OCI-LY7 (cell line): ENCODE data around the gene MMAB. TPM values are rescaled to one million over a fixed set of nuclear protein-coding genes. Genes with fewer than 3 reads are reported as not detected.

ENCODE experiments used
- BruUV-seq: library from RNA; stranded (reverse); fragments of 400-500 nt; replicated peaks from 2 replicates; lab custom pipeline; 2021; lab: Mats Ljungman, UMichigan
- CTCF ChIA-PET: fragments of 300-600 bp; sonication (Branson Sonifier 250); formaldehyde crosslinking; loops from one replicate; lab custom pipeline; 2022; ENCODE audit warnings: antibody characterized with exemption; ENCODE audit not compliant: unreplicated experiment; lab: Charles Lee
- POLR2A ChIA-PET: fragments of 300-600 bp; sonication (Branson Sonifier 250); formaldehyde crosslinking; loops from one replicate; lab custom pipeline; 2022; ENCODE audit warnings: antibody characterized with exemption; lab: Charles Lee
- DNase-seq: peaks from one replicate; pipeline ENCODE4 v3.0.0-alpha.2; 2015; ENCODE audit warnings: low spot score
- H2AFZ ChIP-seq: fragments of 200-600 bp; sonication (generic), shearing (Covaris generic); 2 replicates; pipeline ENCODE4 v1.6.1; 2014; ENCODE audit warnings: mild to moderate bottlenecking, antibody characterized with exemption, low read length, moderate library complexity
- H3K27ac ChIP-seq: fragments of 200-600 bp; sonication (generic); 2 replicates; pipeline ENCODE4 v1.5.1; 2014; ENCODE audit warnings: mixed run types, low read depth, mild to moderate bottlenecking, moderate library complexity, low read length, inconsistent platforms; ENCODE audit not compliant: poor library complexity, severe bottlenecking
- H3K36me3 ChIP-seq: fragments of 200-600 bp; sonication (generic); 2 replicates; pipeline ENCODE4 v1.6.1; 2014; ENCODE audit warnings: mild to moderate bottlenecking, antibody characterized with exemption, low read length, moderate library complexity, mixed read lengths; ENCODE audit not compliant: insufficient read depth
- H3K4me1 ChIP-seq: fragments of 200-600 bp; sonication (generic); 2 replicates; pipeline ENCODE4 v1.5.1; 2014; ENCODE audit warnings: mild to moderate bottlenecking, low read length; ENCODE audit not compliant: insufficient read depth, poor library complexity, severe bottlenecking
- H3K4me2 ChIP-seq: fragments of 200-600 bp; sonication (generic); 2 replicates; pipeline ENCODE4 v1.6.1; 2014; ENCODE audit warnings: mild to moderate bottlenecking, low read length
- H3K4me3 ChIP-seq: fragments of 200-600 bp; sonication (generic); 2 replicates; pipeline ENCODE4 v1.5.1; 2014; ENCODE audit warnings: mild to moderate bottlenecking, low read depth, low read length; ENCODE audit not compliant: poor library complexity, severe bottlenecking
- H3K79me2 ChIP-seq: fragments of 200-600 bp; sonication (generic); 2 replicates; pipeline ENCODE4 v1.6.1; 2016; ENCODE audit warnings: low read depth, mild to moderate bottlenecking, low read length, moderate library complexity, mixed read lengths; ENCODE audit not compliant: insufficient read depth
- H3K9me2 ChIP-seq: fragments of 200-600 bp; sonication (generic); 2 replicates; pipeline ENCODE4 v1.6.1; 2016; ENCODE audit warnings: mild to moderate bottlenecking, low read length, mixed read lengths; ENCODE audit not compliant: insufficient read depth
- H3K9me3 ChIP-seq: fragments of 200-600 bp; sonication (generic); 2 replicates; pipeline ENCODE4 v1.6.1; 2014; ENCODE audit warnings: mild to moderate bottlenecking, mixed run types, low read length, mixed read lengths
- H4K20me1 ChIP-seq: fragments of 200-600 bp; sonication (generic); 2 replicates; pipeline ENCODE4 v1.6.1; 2014; ENCODE audit warnings: mild to moderate bottlenecking, antibody characterized with exemption, low read length, moderate library complexity, mixed read lengths; ENCODE audit not compliant: insufficient read depth
- EZH2phosphoT487 ChIP-seq: fragments of 200-600 bp; sonication (generic); IDR thresholded peaks from 2 replicates; pipeline ENCODE4 v1.6.1; 2018; ENCODE audit warnings: low read depth, borderline replicate concordance, mild to moderate bottlenecking, mixed run types, antibody characterized with exemption, low read length, moderate library complexity, mixed read lengths
- intact Hi-C: fragments of 100-400 bp; cut with micrococcal nuclease; formaldehyde crosslinking; loops from one replicate; pipeline ENCODE4 v1.10.0; 2022; ENCODE audit not compliant: unreplicated experiment
- total RNA-seq, 2 experiments: library from RNA; depleted of rRNA in 1 of 2; stranded (reverse); fragments of >200 nt in 1 of 2; shearing (Covaris generic) in 1 of 2; gene quantifications; 2 replicates each; pipeline ENCODE4 v1.2.3, GENCODE V29; 2014 to 2022
- TF ChIP-seq, protein P1 (sequence below): fragments of 200-600 bp; sonication (generic); conservative IDR thresholded peaks from 2 replicates; pipeline ENCODE4 v1.5.1; 2014; ENCODE audit warnings: mild to moderate bottlenecking, antibody characterized with exemption, low read length, moderate library complexity, mixed read lengths

The MMAB gene
- total RNA-seq, 2 experiments from 2014 or later: 59.8 to 90.0 TPM

DNA sequence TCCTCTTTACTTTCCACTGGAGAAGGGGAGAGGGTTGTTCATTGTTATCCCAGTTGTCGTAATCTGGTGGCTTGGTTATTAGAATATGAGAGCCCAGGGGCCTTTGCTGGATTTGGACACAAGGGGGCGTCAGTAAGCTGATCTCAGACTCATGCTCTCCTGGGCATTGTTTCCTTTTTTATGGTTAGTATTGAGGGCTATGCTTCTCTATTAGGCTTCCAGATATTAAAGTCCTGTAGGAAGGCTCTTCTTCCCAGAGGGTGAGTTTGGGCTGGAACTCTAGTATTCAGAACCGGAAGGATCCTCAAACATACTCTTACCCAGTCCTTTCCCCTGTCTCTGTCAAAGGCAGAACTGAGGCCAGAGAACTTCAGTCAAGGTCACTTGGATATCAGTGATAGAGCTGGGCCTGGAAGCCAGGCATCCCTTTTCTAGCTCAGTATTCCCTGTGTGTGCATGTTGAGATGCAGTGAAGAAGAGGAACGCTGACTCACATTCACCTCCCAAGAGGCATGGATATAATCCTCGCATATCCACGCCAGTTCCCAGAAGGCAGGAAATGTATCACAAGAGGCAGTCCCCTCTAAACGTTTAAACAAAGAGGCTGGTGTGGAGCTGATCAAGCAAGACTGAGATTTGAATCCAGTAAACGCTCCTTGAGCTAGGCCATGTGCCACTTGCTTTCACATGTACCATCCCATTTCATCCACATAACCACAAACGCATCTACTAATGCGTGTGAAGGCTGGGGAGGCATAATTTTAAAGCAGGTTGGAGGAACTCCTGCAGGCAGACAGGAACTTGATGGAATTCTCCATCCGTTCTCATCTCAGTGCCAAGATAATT lies 54.3 kb downstream of the MMAB start:
- no peaks in the 10 kb centered on the region for H4K20me1 ChIP-seq
- no peak overlapping the region for H3K4me2 ChIP-seq
- H3K27ac ChIP-seq: no peak overlapping the region
- peak; percentile 61 for DNase-seq
- H3K9me3 ChIP-seq: no peaks in the 10 kb centered on the region
- no peaks in the 10 kb centered on the region for H3K9me2 ChIP-seq
- H3K4me1 ChIP-seq: no peaks in the 10 kb centered on the region
- TF ChIP-seq, protein P1, sequence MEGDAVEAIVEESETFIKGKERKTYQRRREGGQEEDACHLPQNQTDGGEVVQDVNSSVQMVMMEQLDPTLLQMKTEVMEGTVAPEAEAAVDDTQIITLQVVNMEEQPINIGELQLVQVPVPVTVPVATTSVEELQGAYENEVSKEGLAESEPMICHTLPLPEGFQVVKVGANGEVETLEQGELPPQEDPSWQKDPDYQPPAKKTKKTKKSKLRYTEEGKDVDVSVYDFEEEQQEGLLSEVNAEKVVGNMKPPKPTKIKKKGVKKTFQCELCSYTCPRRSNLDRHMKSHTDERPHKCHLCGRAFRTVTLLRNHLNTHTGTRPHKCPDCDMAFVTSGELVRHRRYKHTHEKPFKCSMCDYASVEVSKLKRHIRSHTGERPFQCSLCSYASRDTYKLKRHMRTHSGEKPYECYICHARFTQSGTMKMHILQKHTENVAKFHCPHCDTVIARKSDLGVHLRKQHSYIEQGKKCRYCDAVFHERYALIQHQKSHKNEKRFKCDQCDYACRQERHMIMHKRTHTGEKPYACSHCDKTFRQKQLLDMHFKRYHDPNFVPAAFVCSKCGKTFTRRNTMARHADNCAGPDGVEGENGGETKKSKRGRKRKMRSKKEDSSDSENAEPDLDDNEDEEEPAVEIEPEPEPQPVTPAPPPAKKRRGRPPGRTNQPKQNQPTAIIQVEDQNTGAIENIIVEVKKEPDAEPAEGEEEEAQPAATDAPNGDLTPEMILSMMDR: peak; percentile 98
- no peak for TF ChIP-seq EZH2phosphoT487
- peaks cover 54% of the 10 kb centered on the region; the same call in 1 of the 2 replicates for H3K36me3 ChIP-seq
- CTCF ChIA-PET: interaction anchor here (0.6 to 1.1 kb wide), 2 partner anchors 9 to 265 kb away, joined by 3 read pairs; no protein-coding TSS in a partner anchor
- H3K79me2 ChIP-seq: no peaks in the 10 kb centered on the region
- no peak overlapping the region for H2AFZ ChIP-seq
- intact Hi-C loops: loop anchor here (1.0 kb wide), 1 partner anchor 256 kb away; no protein-coding TSS in a partner anchor
- no peak overlapping the region for H3K4me3 ChIP-seq
- BruUV-seq: no TSS peak
- POLR2A ChIA-PET: interaction anchor here (1.4 kb wide), 1 partner anchor 10 kb away, joined by 6 read pairs; no protein-coding TSS in a partner anchor

DNA sequence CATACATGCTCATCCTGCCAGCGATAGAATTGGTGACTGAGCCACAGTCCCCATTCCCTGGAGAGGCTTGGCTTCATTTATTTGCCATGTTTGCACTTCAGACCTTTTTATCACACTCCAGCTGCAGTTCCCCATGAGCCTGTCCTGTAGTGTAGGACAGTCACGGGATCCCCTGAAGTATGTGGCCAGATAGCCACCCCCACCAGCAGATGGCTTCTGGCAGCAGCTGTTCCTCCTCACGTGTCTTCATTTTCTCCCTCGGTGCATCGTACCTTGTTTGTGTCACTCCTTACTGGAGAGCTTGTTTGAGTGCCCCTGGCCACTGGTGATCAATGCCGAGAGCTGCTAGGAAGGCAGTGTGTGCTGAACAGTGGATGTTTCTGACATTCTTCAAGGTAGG lies 55.7 kb downstream of the MMAB start:
- CTCF ChIA-PET: interaction anchor here (0.6 kb wide), 1 partner anchor 13 kb away, joined by 3 read pairs; no protein-coding TSS in a partner anchor
- no peaks in the 10 kb centered on the region for H4K20me1 ChIP-seq
- no peak for DNase-seq

More for the DNA sequence above, 55.7 kb downstream of the MMAB start:
- no peak overlapping the region for H2AFZ ChIP-seq
- H3K4me2 ChIP-seq: no peak overlapping the region
- peaks cover 56% of the 10 kb centered on the region; the same call in 1 of the 2 replicates for H3K36me3 ChIP-seq
- no peaks in the 10 kb centered on the region for H3K9me3 ChIP-seq
- no peak overlapping the region for H3K4me3 ChIP-seq
- no peak overlapping the region for H3K27ac ChIP-seq
- intact Hi-C loops: loop anchor here (1.0 kb wide), 1 partner anchor 258 kb away; no protein-coding TSS in a partner anchor
- BruUV-seq: no TSS peak
- TF ChIP-seq, protein P1: no peak
- TF ChIP-seq EZH2phosphoT487: no peak
- H3K9me2 ChIP-seq: no peaks in the 10 kb centered on the region
- no peaks in the 10 kb centered on the region for H3K79me2 ChIP-seq
- no peaks in the 10 kb centered on the region for H3K4me1 ChIP-seq
- POLR2A ChIA-PET: no interaction called here
